ENCODE measurements around the gene PIGR. TPM values are rescaled to one million over a fixed set of nuclear protein-coding genes. Genes with fewer than 3 reads are reported as not detected.

The PIGR gene
- polyA plus RNA-seq, 1 experiment, result not detected

DNA sequence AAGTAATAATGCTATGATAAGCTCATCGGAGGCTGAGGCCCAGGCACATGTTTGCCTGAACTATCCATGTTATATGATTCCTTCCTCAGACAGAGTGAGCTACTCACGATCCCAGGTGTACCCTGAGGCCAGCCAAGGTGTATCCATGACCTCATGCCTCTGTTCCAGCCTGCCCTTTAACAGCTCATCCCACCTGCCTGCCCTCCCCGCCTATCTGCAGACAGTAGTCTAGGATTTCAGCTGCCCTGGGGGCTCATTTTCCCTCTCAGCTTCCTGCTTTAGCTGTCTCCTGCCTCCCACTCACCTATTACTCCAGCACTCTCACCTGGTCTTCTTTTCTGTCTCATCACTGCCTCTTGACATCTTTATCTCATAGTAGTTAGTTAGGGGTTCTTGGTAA lies 50.9 kb downstream of the PIGR start:
- no peak for DNase-seq (ENCODE audit: low read depth, low spot score)
- POLR2A ChIA-PET, result interaction anchor here (0.8 kb wide), 1 partner anchor 12 kb away, joined by 5 read pairs; no protein-coding TSS in a partner anchor
- no peaks in the 10 kb centered on the region for H3K27me3 ChIP-seq (ENCODE audit: control insufficient read depth, insufficient read depth, low read length)
- TF ChIP-seq, protein P1, sequence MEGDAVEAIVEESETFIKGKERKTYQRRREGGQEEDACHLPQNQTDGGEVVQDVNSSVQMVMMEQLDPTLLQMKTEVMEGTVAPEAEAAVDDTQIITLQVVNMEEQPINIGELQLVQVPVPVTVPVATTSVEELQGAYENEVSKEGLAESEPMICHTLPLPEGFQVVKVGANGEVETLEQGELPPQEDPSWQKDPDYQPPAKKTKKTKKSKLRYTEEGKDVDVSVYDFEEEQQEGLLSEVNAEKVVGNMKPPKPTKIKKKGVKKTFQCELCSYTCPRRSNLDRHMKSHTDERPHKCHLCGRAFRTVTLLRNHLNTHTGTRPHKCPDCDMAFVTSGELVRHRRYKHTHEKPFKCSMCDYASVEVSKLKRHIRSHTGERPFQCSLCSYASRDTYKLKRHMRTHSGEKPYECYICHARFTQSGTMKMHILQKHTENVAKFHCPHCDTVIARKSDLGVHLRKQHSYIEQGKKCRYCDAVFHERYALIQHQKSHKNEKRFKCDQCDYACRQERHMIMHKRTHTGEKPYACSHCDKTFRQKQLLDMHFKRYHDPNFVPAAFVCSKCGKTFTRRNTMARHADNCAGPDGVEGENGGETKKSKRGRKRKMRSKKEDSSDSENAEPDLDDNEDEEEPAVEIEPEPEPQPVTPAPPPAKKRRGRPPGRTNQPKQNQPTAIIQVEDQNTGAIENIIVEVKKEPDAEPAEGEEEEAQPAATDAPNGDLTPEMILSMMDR (IDR thresholded peaks at IDR 0.05; ENCODE audit: low read depth, low read length), result no peak
- no peak overlapping the region for H3K4me3 ChIP-seq (ENCODE audit: low read depth, low read length)
- CTCF ChIA-PET, result interaction anchor here (0.5 to 4.0 kb wide), 5 partner anchors 17 to 160 kb away, joined by 4 to 26 read pairs (median 8); partner anchors contain the start of gene IL20
- no peaks in the 10 kb centered on the region for H3K9me3 ChIP-seq (ENCODE audit: control insufficient read depth, insufficient read depth, low read length)
- no peak overlapping the region for H3K27ac ChIP-seq (ENCODE audit: low read depth, low read length)

DNA sequence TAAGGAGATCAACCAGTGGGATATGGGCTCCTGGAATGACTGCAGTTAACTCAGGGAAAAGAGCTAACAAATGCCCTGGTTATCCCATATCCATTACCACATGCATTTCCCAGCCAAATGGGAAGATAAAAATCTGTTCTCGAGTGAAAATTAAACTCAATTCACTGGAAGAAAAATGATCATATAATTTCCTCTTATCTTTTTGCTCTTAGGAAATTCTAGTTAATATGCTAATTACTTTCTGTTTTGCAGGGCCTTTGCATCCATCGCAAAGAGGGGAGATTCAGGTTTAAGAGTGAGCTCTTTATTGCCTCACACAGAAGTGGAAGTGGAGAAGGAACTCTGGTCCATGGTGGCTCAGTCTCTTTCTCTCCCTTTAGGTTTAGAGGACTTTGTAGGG lies 52.9 kb downstream of the PIGR start:
- Histone ChIP-seq H3K27me3 (ENCODE audit: control insufficient read depth, insufficient read depth, low read length) (no peaks in the 10 kb centered on the region), H3K4me3 (ENCODE audit: low read depth, low read length) (no peak overlapping the region), H3K9me3 (ENCODE audit: control insufficient read depth, insufficient read depth, low read length) (no peaks in the 10 kb centered on the region), H3K27ac (ENCODE audit: low read depth, low read length) (no peak overlapping the region)
- TF ChIP-seq, protein P1 (IDR thresholded peaks at IDR 0.05; ENCODE audit: low read depth, low read length), result no peak
- no peak for DNase-seq (ENCODE audit: low read depth, low spot score)
- ChIA-PET POLR2A (interaction anchor here (0.7 kb wide), 1 partner anchor 262 kb away, joined by 3 read pairs; no protein-coding TSS in a partner anchor), CTCF (interaction anchor here (0.8 to 4.0 kb wide), 4 partner anchors 16 to 83 kb away, joined by 3 to 26 read pairs (median 8); partner anchors contain the start of gene IL20)

DNA sequence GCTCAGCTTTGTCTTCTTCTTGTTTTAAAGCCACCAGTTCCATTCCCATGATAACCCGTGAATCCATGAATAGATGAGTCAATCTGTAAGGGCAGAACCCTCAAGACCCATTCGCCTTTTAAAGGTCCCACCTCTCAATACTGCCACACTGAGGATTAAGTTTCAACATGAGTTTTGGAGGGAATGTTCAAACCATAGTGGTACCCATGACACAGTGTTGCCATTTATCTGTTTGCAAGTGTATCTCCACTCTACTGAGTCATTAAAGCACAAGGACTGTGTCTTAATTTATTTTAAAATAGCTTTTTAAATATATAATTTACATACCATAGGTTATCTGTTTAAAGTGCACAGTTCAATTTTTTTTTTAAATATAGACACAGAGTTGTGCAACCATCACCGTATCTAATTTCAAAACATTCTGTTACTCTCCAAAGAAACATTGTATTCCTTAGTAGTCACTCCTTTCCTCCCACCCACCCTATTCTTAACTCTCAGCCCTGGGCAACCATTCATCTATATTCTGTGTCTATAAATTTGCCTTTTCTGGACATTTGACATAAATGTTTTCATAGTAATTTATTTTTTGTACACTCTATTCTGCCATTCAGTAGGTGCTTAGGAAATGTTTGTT lies 53.8 kb downstream of the PIGR start:
- DNase-seq (ENCODE audit: low read depth, low spot score), result no peak
- ChIA-PET CTCF (interaction anchor here (0.8 to 4.0 kb wide), 3 partner anchors 20 to 261 kb away, joined by 3 to 26 read pairs (median 4); partner anchors contain the start of gene IL20), POLR2A (no interaction called here)
- TF ChIP-seq, protein P1 (IDR thresholded peaks at IDR 0.05; ENCODE audit: low read depth, low read length), result no peak
- Histone ChIP-seq H3K27me3 (ENCODE audit: control insufficient read depth, insufficient read depth, low read length) (no peaks in the 10 kb centered on the region), H3K27ac (ENCODE audit: low read depth, low read length) (peak overlapping the region; percentile 35), H3K4me3 (ENCODE audit: low read depth, low read length) (no peak overlapping the region), H3K9me3 (ENCODE audit: control insufficient read depth, insufficient read depth, low read length) (no peaks in the 10 kb centered on the region)

- DNase-seq (ENCODE audit: low read depth, low spot score), result no peak
- POLR2A ChIA-PET, result no interaction called here
Measured at GRCh38 chr1:206891412-206891811, 54.9 kb downstream of the PIGR start.

More at GRCh38 chr1:206891412-206891811, 54.9 kb downstream of the PIGR start:
- H3K4me3 ChIP-seq (ENCODE audit: low read depth, low read length), result no peak overlapping the region
- TF ChIP-seq, protein P1 (IDR thresholded peaks at IDR 0.05; ENCODE audit: low read depth, low read length), result no peak
- H3K27me3 ChIP-seq (ENCODE audit: control insufficient read depth, insufficient read depth, low read length), result no peaks in the 10 kb centered on the region
- H3K27ac ChIP-seq (ENCODE audit: low read depth, low read length), result no peak overlapping the region
- CTCF ChIA-PET, result interaction anchor here (1.1 to 4.0 kb wide), 2 partner anchors 21 to 26 kb away, joined by 4 to 26 read pairs; partner anchors contain the start of gene IL20
- H3K9me3 ChIP-seq (ENCODE audit: control insufficient read depth, insufficient read depth, low read length), result no peaks in the 10 kb centered on the region
